ENCODE results near the gene BPTF.
A peak's percentile ranks its signal among the peaks of the same experiment; 100 is the strongest.
"Not testable (repeated sequence)": the region's sequence is repeated elsewhere in the genome, so short reads cannot be mapped to it uniquely, and the experiment has no call there.

The BPTF gene

DNA sequence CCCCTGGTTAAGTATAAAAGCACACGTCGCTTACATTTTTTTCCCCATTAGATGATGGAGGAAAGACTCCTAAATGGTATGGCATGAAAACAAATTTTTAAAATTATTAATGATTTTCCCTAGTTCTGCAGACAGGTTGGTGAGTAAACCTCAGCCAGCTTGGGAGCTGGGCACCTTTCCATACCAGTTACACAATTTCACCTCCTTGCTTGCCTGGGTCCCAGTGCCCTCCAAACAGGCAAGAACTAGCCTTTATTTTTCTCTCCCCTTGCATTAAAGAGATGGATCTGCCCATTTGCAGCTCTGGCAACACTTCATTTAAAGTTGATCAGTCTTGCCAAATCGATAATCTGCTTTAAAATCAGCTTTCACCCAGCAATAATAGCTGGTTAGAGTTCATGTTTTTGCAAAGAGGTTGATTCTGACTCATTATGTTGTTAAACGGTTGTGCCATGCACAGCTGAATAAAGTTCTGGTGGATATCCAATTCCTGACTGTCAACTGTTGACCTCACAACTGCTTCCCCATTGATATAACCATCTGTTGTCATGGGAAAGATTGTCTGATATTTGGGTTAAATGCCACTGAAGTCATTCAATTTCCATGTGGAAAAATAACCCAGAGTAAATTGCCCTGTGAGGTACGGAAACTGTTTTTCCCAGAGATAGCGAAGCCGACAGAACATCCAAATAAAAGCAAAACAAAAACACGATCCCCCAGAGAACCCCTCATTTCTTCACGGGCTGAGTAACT is 169.7 kb downstream of the BPTF start:
- DNase-seq (ENCODE audit: low spot score): no peak
- no peak for TF ChIP-seq CTCF (IDR thresholded peaks at IDR 0.05; ENCODE audit: borderline replicate concordance, control extremely low read depth, extremely low read depth, insufficient read depth, missing control alignments)
- in situ Hi-C loops (cut with MboI; ENCODE audit: low sequenced_read_pairs, unreplicated experiment): no loop called here

GRCh38 chr17:67995570-67996263 is 170.4 kb downstream of the BPTF start:
- in situ Hi-C loops (cut with MboI; ENCODE audit: low sequenced_read_pairs, unreplicated experiment): no loop called here
- DNase-seq (ENCODE audit: low spot score): peak; percentile 56

DNA sequence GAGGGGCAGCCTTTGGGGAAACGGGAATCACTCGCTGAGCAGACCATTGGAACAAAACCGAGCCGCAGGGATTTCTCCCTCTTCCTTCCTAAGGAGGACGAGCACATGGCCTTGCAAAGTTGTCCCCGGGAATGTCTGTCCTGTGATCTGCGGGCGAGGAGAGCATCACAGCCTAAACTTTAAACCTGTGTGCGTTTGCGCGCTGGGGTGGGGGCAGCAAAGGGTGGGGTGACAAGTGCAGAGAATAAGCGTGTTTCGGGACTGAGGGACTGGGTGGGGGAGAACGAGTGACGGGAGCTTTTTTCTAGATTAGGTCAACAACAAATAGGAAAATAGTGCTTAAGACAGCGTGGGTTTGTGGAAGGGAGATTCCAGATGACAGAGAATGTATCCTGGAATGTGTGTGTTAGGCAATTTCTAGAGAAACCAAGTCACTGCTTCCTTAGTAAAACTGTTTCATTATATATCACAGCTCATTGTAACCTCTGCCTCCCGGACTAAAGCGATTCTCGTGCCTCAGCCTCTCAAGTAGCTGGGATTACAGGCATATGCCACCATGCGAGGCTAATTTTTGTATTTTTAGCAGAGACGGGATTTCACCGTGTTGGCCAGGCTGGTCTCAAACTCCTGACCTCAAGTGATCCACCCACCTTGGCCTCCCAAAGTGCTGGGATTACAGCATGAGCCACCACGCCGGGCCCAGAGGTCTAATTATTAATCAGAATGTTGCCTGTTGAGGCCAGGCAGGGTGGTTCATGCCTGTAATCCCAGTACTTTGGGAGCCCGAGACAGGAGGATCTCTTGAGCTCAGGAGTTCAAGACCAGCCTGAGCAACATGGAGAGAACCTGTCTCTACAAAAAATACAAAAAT is 171.2 kb downstream of the BPTF start, which contains the start of gene C17orf58:
Gene C17orf58, minus strand, starts transcription at position 169 of the 871 bp plus-strand sequence. CDS start 271 bp downstream, outside the sequence.
- in situ Hi-C loops (cut with MboI; ENCODE audit: low sequenced_read_pairs, unreplicated experiment); DNase-seq (ENCODE audit: low spot score): not testable (repeated sequence)

More at GRCh38 chr17:67995570-67996263, 170.4 kb downstream of the BPTF start:
- TF ChIP-seq CTCF (IDR thresholded peaks at IDR 0.05; ENCODE audit: borderline replicate concordance, control extremely low read depth, extremely low read depth, insufficient read depth, missing control alignments): no peak

DNA sequence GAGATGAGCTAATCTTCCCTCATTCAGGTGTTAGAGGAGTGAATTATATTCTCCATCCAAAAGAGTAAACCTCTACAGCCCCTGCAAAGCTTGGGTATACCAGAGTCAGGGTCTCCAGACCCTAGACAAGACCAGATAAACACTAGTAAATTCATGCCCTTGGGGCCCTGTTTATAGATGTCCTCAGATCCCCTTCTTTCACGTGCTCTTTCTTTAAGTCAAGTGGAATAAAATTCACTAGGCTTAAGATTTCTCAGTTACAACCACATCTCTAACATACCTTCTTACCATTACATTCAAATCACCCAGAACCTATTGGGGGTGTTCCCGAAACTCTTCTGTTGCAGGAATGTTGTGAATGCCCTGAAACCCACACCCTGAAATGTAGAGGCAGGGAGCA is 173.2 kb downstream of the BPTF start:
- in situ Hi-C loops (cut with MboI; ENCODE audit: low sequenced_read_pairs, unreplicated experiment): no loop called here
- DNase-seq (ENCODE audit: low spot score): no peak
- no peak for TF ChIP-seq CTCF (IDR thresholded peaks at IDR 0.05; ENCODE audit: borderline replicate concordance, control extremely low read depth, extremely low read depth, insufficient read depth, missing control alignments)

GRCh38 chr17:67999291-67999911 is 174.1 kb downstream of the BPTF start:
- TF ChIP-seq CTCF (IDR thresholded peaks at IDR 0.05; ENCODE audit: borderline replicate concordance, control extremely low read depth, extremely low read depth, insufficient read depth, missing control alignments): no peak

DNA sequence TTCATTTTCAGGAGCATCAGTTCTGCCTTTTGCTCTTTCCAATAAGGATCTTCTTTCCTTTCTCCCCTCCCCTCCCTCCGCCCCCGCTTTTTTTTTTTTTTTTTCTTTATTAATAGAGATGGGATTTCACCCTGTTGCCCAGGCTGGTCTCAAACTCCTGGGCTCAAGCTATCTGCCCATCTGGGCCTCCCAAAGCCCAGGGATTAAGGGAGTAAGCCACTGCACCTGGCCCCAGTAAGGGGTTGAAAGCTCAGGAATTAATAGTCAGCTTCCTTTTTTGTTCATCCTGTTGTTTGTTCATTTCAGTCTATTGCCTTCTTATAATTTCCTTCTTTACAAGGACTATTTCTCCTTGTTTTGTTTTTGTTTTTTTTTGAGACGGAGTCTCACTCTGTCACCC is 178.9 kb downstream of the BPTF start:
- TF ChIP-seq CTCF (IDR thresholded peaks at IDR 0.05; ENCODE audit: borderline replicate concordance, control extremely low read depth, extremely low read depth, insufficient read depth, missing control alignments): no peak
- DNase-seq (ENCODE audit: low spot score): no peak
- in situ Hi-C loops (cut with MboI; ENCODE audit: low sequenced_read_pairs, unreplicated experiment): no loop called here

More at GRCh38 chr17:67999291-67999911, 174.1 kb downstream of the BPTF start:
- in situ Hi-C loops (cut with MboI; ENCODE audit: low sequenced_read_pairs, unreplicated experiment): no loop called here
- DNase-seq (ENCODE audit: low spot score): no peak

Measured in GM13976 (cell line).